GM12865 (cell line): ENCODE data around the gene SLC12A6.

Experiments used
- DNase-seq: peaks from one replicate; pipeline ENCODE4 v3.0.0; 2010; ENCODE audit warnings: low read depth
- H3K4me3 ChIP-seq: 2 replicates; pipeline ENCODE4 v1.5.1; 2011; ENCODE audit warnings: mild to moderate bottlenecking, low read depth, low read length, control low read depth
- TF ChIP-seq, protein P1 (sequence below): IDR thresholded peaks from 2 replicates; pipeline ENCODE4 v1.5.1; 2011; ENCODE audit warnings: low read length, control low read depth, low read depth, inconsistent platforms; ENCODE audit not compliant: insufficient read depth; ENCODE audit errors: missing control alignments

Gene SLC12A6

GRCh38 chr15:34336231-34336990, 1.2 kb downstream of the SLC12A6 start:
- peak overlapping the region; percentile 70 for H3K4me3 ChIP-seq

GRCh38 chr15:34335176-34336032, 2.2 kb downstream of the SLC12A6 start:
- DNase-seq: peak; percentile 60
- TF ChIP-seq, protein P1, sequence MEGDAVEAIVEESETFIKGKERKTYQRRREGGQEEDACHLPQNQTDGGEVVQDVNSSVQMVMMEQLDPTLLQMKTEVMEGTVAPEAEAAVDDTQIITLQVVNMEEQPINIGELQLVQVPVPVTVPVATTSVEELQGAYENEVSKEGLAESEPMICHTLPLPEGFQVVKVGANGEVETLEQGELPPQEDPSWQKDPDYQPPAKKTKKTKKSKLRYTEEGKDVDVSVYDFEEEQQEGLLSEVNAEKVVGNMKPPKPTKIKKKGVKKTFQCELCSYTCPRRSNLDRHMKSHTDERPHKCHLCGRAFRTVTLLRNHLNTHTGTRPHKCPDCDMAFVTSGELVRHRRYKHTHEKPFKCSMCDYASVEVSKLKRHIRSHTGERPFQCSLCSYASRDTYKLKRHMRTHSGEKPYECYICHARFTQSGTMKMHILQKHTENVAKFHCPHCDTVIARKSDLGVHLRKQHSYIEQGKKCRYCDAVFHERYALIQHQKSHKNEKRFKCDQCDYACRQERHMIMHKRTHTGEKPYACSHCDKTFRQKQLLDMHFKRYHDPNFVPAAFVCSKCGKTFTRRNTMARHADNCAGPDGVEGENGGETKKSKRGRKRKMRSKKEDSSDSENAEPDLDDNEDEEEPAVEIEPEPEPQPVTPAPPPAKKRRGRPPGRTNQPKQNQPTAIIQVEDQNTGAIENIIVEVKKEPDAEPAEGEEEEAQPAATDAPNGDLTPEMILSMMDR: no peak

More at GRCh38 chr15:34336231-34336990, 1.2 kb downstream of the SLC12A6 start:
- peak; percentile 76 for DNase-seq
- TF ChIP-seq, protein P1: no peak

DNA sequence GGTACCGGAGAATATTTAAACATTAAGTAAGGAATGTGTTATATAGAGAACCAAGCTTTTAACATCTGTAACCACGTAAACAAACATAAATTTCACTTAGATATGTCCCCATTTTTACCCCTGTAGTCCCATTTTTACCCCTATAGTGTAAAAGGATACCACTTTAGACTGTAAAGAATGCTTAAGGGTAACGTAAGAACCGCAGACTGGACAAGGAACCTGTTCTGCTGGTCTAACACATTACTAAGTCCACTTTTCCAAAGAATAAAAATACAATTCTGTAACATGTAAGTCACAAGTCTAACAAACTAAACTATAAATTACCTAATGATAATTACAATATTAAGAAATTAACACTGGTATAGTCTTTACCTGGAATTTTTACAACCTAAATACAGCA, 2.9 kb downstream of the SLC12A6 start:
- H3K4me3 ChIP-seq: peak overlapping the region; percentile 70
- no peak for DNase-seq
- TF ChIP-seq, protein P1: no peak

More at GRCh38 chr15:34335176-34336032, 2.2 kb downstream of the SLC12A6 start:
- H3K4me3 ChIP-seq: peak overlapping the region; percentile 70

GRCh38 chr15:34332553-34333120, 4.9 kb downstream of the SLC12A6 start:
- TF ChIP-seq, protein P1: no peak
- no peak for DNase-seq
- peak overlapping the region; percentile 70 for H3K4me3 ChIP-seq

DNA sequence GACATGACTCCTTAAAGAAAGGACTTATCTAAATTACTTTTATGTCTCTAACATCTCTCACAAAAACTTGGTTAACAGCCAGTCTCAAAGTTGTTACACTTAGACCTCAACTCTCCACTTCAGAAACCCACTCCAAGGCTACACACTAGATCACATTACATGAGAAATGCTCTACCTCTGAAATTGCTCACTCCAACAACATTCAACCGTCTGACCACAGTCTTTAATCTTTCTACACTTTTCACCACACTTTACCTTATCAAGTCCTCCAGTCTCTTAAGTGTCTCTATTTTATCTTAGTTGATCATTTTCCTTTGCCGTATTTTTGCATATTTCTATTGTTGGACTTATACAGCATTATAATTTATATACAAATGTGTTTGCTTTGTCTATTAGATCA, 5.8 kb downstream of the SLC12A6 start:
- TF ChIP-seq, protein P1: no peak
- peak overlapping the region; percentile 24; the same call in 1 of the 2 replicates for H3K4me3 ChIP-seq
- peak; percentile 53 for DNase-seq

GRCh38 chr15:34330279-34330678, 7.3 kb downstream of the SLC12A6 start:
- TF ChIP-seq, protein P1: no peak
- no peak overlapping the region for H3K4me3 ChIP-seq
- no peak for DNase-seq
